H1 (cell line): Measurements from ENCODE around the gene MAF. TPM values are rescaled to one million over a fixed set of nuclear protein-coding genes. Genes with fewer than 3 reads are reported as not detected.

Experiments used
- CTCF ChIA-PET: fragments of 300-600 bp; sonication (Branson Sonifier 250); formaldehyde crosslinking; loops from one replicate; lab custom pipeline; 2021; ENCODE audit not compliant: partially characterized antibody; lab: Charles Lee
- POLR2A ChIA-PET: fragments of 300-600 bp; sonication (Branson Sonifier 250); formaldehyde crosslinking; loops from one replicate; lab custom pipeline; 2021; ENCODE audit warnings: inconsistent platforms; ENCODE audit not compliant: partially characterized antibody; lab: Charles Lee
- DNase-seq, 2 experiments: peaks; one replicate each; pipeline versions ENCODE4 v3.0.0 to v3.0.0-alpha.2; 2010 to 2022; ENCODE audit warnings: low spot score in 2 of 2, low read depth in 1 of 2, mixed read lengths in 1 of 2
- FAIRE-seq: peaks from 2 replicates; lab custom pipeline; 2011; peaks lifted over from hg19 to GRCh38; lab: Jason Lieb, UNC
- H2AFZ ChIP-seq: 2 replicates; pipeline ENCODE4 v1.8.1; 2012; ENCODE audit warnings: low read length, inconsistent platforms
- H2AK5ac ChIP-seq: 2 replicates; pipeline ENCODE4 v1.6.1; 2013; ENCODE audit warnings: low read depth, low read length
- H2BK120ac ChIP-seq: replicated peaks from 2 replicates; pipeline ENCODE3; 2013; ENCODE audit warnings: low read depth, low read length, inconsistent platforms
- H2BK12ac ChIP-seq: 2 replicates; pipeline ENCODE4 v1.6.1; 2013; ENCODE audit warnings: low read depth, low read length
- H2BK15ac ChIP-seq: 2 replicates; pipeline ENCODE4 v1.6.1; 2013; ENCODE audit warnings: low read length
- H2BK20ac ChIP-seq: 2 replicates; pipeline ENCODE4 v1.6.1; 2013; ENCODE audit warnings: low read length
- H2BK5ac ChIP-seq: 2 replicates; pipeline ENCODE4 v1.6.1; 2013; ENCODE audit warnings: low read depth, low read length
- H3K14ac ChIP-seq: 2 replicates; pipeline ENCODE4 v1.6.1; 2013; ENCODE audit warnings: inconsistent platforms; ENCODE audit not compliant: insufficient read length
- H3K18ac ChIP-seq: 2 replicates; pipeline ENCODE4 v1.6.1; 2013; ENCODE audit warnings: low read length; ENCODE audit errors: extremely low read depth
- H3K23ac ChIP-seq: 2 replicates; pipeline ENCODE4 v1.6.1; 2013; ENCODE audit warnings: inconsistent platforms; ENCODE audit not compliant: insufficient read length
- H3K23me2 ChIP-seq: 2 replicates; pipeline ENCODE4 v1.6.1; 2013; ENCODE audit warnings: low read depth, low read length
- H3K27ac ChIP-seq: 2 replicates; pipeline ENCODE4 v1.6.1; 2011; ENCODE audit warnings: low read depth, low read length, inconsistent platforms
- H3K27me3 ChIP-seq, 4 experiments: replicated peaks in 1 of 4; 1 replicate in 1 of 4; 2 replicates in 3 of 4; pipeline versions ENCODE4 v1.6.1 to v1.8.1; 2011 to 2013; ENCODE audit warnings: low read length in 3 of 4, mild to moderate bottlenecking in 3 of 4, inconsistent platforms in 2 of 4, mixed read lengths in 2 of 4, moderate library complexity in 1 of 4; ENCODE audit not compliant: control insufficient read depth in 3 of 4, insufficient read depth in 3 of 4; ENCODE audit errors: extremely low read depth in 1 of 4
- H3K36me3 ChIP-seq, 4 experiments: 2 replicates each; pipeline versions ENCODE4 v1.6.1 to v1.8.1; 2011 to 2013; ENCODE audit warnings: mild to moderate bottlenecking in 4 of 4, low read length in 3 of 4, moderate library complexity in 2 of 4, control low read depth in 1 of 4, inconsistent platforms in 1 of 4; ENCODE audit not compliant: insufficient read depth in 4 of 4, control insufficient read depth in 2 of 4
- H3K4ac ChIP-seq: replicated peaks from 2 replicates; pipeline ENCODE3; 2013; ENCODE audit warnings: low read length, low read depth, mixed read lengths, inconsistent platforms; ENCODE audit not compliant: insufficient read length
- H3K4me1 ChIP-seq, 4 experiments: replicated peaks in 1 of 4; 1 replicate in 1 of 4; 2 replicates in 3 of 4; pipeline versions ENCODE4 v1.6.1 to v1.8.1; 2011 to 2013; ENCODE audit warnings: low read length in 3 of 4, inconsistent platforms in 2 of 4, mixed read lengths in 1 of 4; ENCODE audit not compliant: insufficient read depth in 4 of 4, control insufficient read depth in 3 of 4
- H3K4me2 ChIP-seq, 2 experiments: 2 replicates each; pipeline versions ENCODE4 v1.6.1 to v1.8.1; 2011 to 2013; ENCODE audit warnings: low read depth in 2 of 2, low read length in 2 of 2, control low read depth in 1 of 2, inconsistent platforms in 1 of 2, mild to moderate bottlenecking in 1 of 2; ENCODE audit not compliant: insufficient read depth in 1 of 2
- H3K4me3 ChIP-seq, 4 experiments: fragments of 200-600, 300-600 bp in 1 of 4; sonication (generic), shearing (Covaris generic), sonication (Bioruptor Twin) in 1 of 4; 2 replicates each; pipeline versions ENCODE4 v1.5.1 to v1.8.1; 2011 to 2016; ENCODE audit warnings: low read length in 4 of 4, low read depth in 3 of 4, control low read depth in 2 of 4, inconsistent platforms in 2 of 4, mild to moderate bottlenecking in 2 of 4, mixed read lengths in 1 of 4, moderate library complexity in 1 of 4; ENCODE audit not compliant: insufficient read depth in 2 of 4; ENCODE audit errors: extremely low read depth in 1 of 4
- H3K56ac ChIP-seq: replicated peaks from 2 replicates; pipeline ENCODE3; 2013; ENCODE audit warnings: low read depth, mild to moderate bottlenecking, mixed read lengths, low read length, inconsistent platforms; ENCODE audit not compliant: insufficient read length
- H3K79me1 ChIP-seq: 2 replicates; pipeline ENCODE4 v1.6.1; 2013; ENCODE audit warnings: low read depth, low read length, control low read depth
- H3K79me2 ChIP-seq, 2 experiments: 2 replicates each; pipeline versions ENCODE4 v1.6.1 to v1.8.1; 2012 to 2013; ENCODE audit warnings: low read length in 2 of 2, mild to moderate bottlenecking in 2 of 2, inconsistent platforms in 1 of 2; ENCODE audit not compliant: insufficient read depth in 2 of 2, control insufficient read depth in 1 of 2
- H3K9ac ChIP-seq, 4 experiments: replicated peaks in 1 of 4; 1 replicate in 1 of 4; 2 replicates in 3 of 4; pipeline versions ENCODE4 v1.6.1 to v1.8.1; 2011 to 2013; ENCODE audit warnings: low read depth in 3 of 4, low read length in 3 of 4, control low read depth in 2 of 4, mild to moderate bottlenecking in 2 of 4, moderate library complexity in 2 of 4, inconsistent platforms in 1 of 4; ENCODE audit errors: extremely low read depth in 1 of 4
- H3K9me3 ChIP-seq, 2 experiments: 2 replicates each; pipeline versions ENCODE4 v1.6.1 to v1.8.1; 2012 to 2013; ENCODE audit warnings: mild to moderate bottlenecking in 2 of 2, moderate library complexity in 2 of 2, control low read depth in 1 of 2, inconsistent platforms in 1 of 2, low read depth in 1 of 2, low read length in 1 of 2, mixed read lengths in 1 of 2; ENCODE audit not compliant: insufficient read depth in 2 of 2
- H4K20me1 ChIP-seq, 2 experiments: replicated peaks in 1 of 2; 2 replicates each; pipeline versions ENCODE3 to v1.8.1; 2011 to 2013; ENCODE audit warnings: inconsistent platforms in 2 of 2, low read length in 2 of 2, mild to moderate bottlenecking in 1 of 2; ENCODE audit not compliant: insufficient read depth in 2 of 2, control insufficient read depth in 1 of 2
- H4K5ac ChIP-seq: 2 replicates; pipeline ENCODE4 v1.6.1; 2013; ENCODE audit warnings: low read length, low read depth, mixed read lengths, inconsistent platforms; ENCODE audit not compliant: insufficient read length
- H4K8ac ChIP-seq: 2 replicates; pipeline ENCODE4 v1.8.0; 2013; ENCODE audit warnings: mild to moderate bottlenecking, moderate library complexity, low read length, inconsistent platforms; ENCODE audit not compliant: insufficient read depth; ENCODE audit errors: extremely low read depth
- H4K91ac ChIP-seq: replicated peaks from 2 replicates; pipeline ENCODE3; 2013; ENCODE audit warnings: low read length, mixed read lengths, inconsistent platforms; ENCODE audit not compliant: insufficient read length
- E2F6 ChIP-seq: IDR thresholded peaks from 2 replicates; pipeline ENCODE4 v1.6.1; 2012; ENCODE audit warnings: inconsistent platforms
- MAFK ChIP-seq: IDR thresholded peaks from 2 replicates; pipeline ENCODE4 v1.6.1; 2012; ENCODE audit warnings: low read depth, mild to moderate bottlenecking, improper control_type of control experiment, low read length
- RNF2 ChIP-seq: fragments of 200-900, 300-1000 bp; sonication (generic); IDR thresholded peaks from 2 replicates; pipeline ENCODE4 v1.7.1; 2016; ENCODE audit warnings: borderline replicate concordance, low read depth, mild to moderate bottlenecking, antibody characterized with exemption, low read length; ENCODE audit not compliant: poor library complexity, severe bottlenecking; ENCODE audit errors: missing control alignments
- WGBS, 2 experiments: shearing (Covaris generic) in 1 of 2; methylation state at CpG; one replicate each; pipeline versions ENCODE4 v1.1.6 to v1.1.7; 2013 to 2015; ENCODE audit warnings: low lambda C conversion rate in 2 of 2, mixed read lengths in 2 of 2, inconsistent platforms in 1 of 2, low coverage in 1 of 2, missing lambda C conversion rate in 1 of 2; ENCODE audit not compliant: insufficient replicate concordance in 2 of 2, insufficient coverage in 1 of 2, insufficient read length in 1 of 2; ENCODE audit errors: extremely low coverage in 1 of 2, missing lambda C conversion rate in 1 of 2; 5-methylcytosine and 5-hydroxymethylcytosine counted together
- polyA plus RNA-seq, 7 experiments: library from polyadenylated mRNA; depleted of rRNA in 3 of 7; stranded (reverse) in 5 of 7; unstranded in 2 of 7; fragments of >200 nt in 5 of 7; fragments of 200-250 nt in 2 of 7; gene quantifications; 1 replicate in 5 of 7; 2 replicates in 1 of 7; 4 replicates in 1 of 7; pipeline versions ENCODE4 v1.2.1 to v1.2.3, GENCODE V29; 2011 to 2013; ENCODE audit warnings: missing spikeins in 2 of 7, mixed read lengths in 2 of 7
- total RNA-seq: library from RNA; stranded (reverse); fragmentation: NEBNext Ultra II Directional; extraction: Animal tissue kit (Norgen Biotek cat#: 25700); gene quantifications from 2 replicates; pipeline ENCODE4 v1.2.1, GENCODE V29; 2021

MAF gene
- total and polyA plus RNA-seq, 2 of the 8 experiments (the other 6 are each of a cell fraction or from before 2014, with no cell fraction given) = 1.3 to 2.7 TPM

- H3K4ac ChIP-seq = no peak overlapping the region
- no peak overlapping the region for H3K9ac ChIP-seq
- H2BK12ac ChIP-seq = no peak overlapping the region
- no peaks in the 10 kb centered on the region for H3K23me2 ChIP-seq
- H3K14ac ChIP-seq = no peak overlapping the region
- no peaks in the 10 kb centered on the region for H3K36me3 ChIP-seq
- H3K9me3 ChIP-seq = no peaks in the 10 kb centered on the region
- H3K27me3 ChIP-seq = no peaks in the 10 kb centered on the region
- H3K27ac ChIP-seq = no peak overlapping the region
- no peaks in the 10 kb centered on the region for H3K4me1 ChIP-seq
- no peak overlapping the region for H3K4me2 ChIP-seq
- H3K23ac ChIP-seq = no peak overlapping the region
- H2BK120ac ChIP-seq = no peak overlapping the region
- TF ChIP-seq RNF2 (no peak), E2F6 (no peak), MAFK (no peak)
- TF ChIP-seq, all 59 proteins: peak for 0
- Histone ChIP-seq H4K91ac (no peak overlapping the region), H3K18ac (no peak overlapping the region), H2BK15ac (no peak overlapping the region), H2AK5ac (no peak overlapping the region), H2BK20ac (no peak overlapping the region), H4K20me1 (no peaks in the 10 kb centered on the region), H3K79me1 (no peaks in the 10 kb centered on the region), H3K56ac (no peak overlapping the region), H3K4me3 (no peak overlapping the region), H2BK5ac (no peak overlapping the region), H3K79me2 (no peaks in the 10 kb centered on the region), H2AFZ (no peak overlapping the region), H4K5ac (no peak overlapping the region), H4K8ac (0 out of 2 replicates have a peak overlapping the region, but pooled peaks have one; percentile 60)
- FAIRE-seq = no peak
- WGBS, 2 experiments = 81% methylated on average over 6 of the region's 7 CpGs; no CpG with 5 or more reads in 1 of the 2 experiments
- POLR2A ChIA-PET = no interaction called here
- no peak for DNase-seq
- CTCF ChIA-PET = no interaction called here
These were observed 18.1 kb upstream of the MAF start for GRCh38 chr16:79618692-79619050.
